Prostate gland (tissue), 2 donors: ENCODE data around the gene AQP10. TPM values are rescaled to one million over a fixed set of nuclear protein-coding genes. Genes with fewer than 3 reads are reported as not detected.

Experiments used
- DNase-seq: peaks from one replicate; pipeline ENCODE4 v3.0.0-alpha.2; 2019; ENCODE audit warnings: low spot score
- H3K27ac ChIP-seq, 2 donors: fragments of 200-600 bp; sonication (generic); 2 replicates each; pipeline ENCODE4 v1.5.1; 2017 to 2019
- H3K27me3 ChIP-seq: fragments of 200-600 bp; sonication (generic); replicated peaks from 2 replicates; pipeline ENCODE4 v1.5.1; 2019; ENCODE audit not compliant: insufficient read depth
- H3K36me3 ChIP-seq, 2 donors: fragments of 200-600 bp; sonication (generic); 1 replicate in 1 of 2; 2 replicates in 1 of 2; pipeline versions ENCODE4 v1.5.1 to v1.8.1; 2017 to 2019
- H3K4me1 ChIP-seq: fragments of 200-600 bp; sonication (generic); replicated peaks from 2 replicates; pipeline ENCODE4 v1.5.1; 2019
- H3K4me3 ChIP-seq, 2 donors: fragments of 200-600 bp; sonication (generic); 2 replicates each; pipeline ENCODE4 v1.5.1; 2017 to 2019
- H3K9me3 ChIP-seq: fragments of 200-600 bp; sonication (generic); 2 replicates; pipeline ENCODE4 v1.5.1; 2017
- POLR2A ChIP-seq: fragments of 450-650 bp; IDR thresholded peaks from one replicate; pipeline ENCODE4 v1.6.1; 2016; ENCODE audit warnings: antibody characterized with exemption, mild to moderate bottlenecking
- POLR2AphosphoS5 ChIP-seq: sonication (generic); formaldehyde crosslinking; IDR thresholded peaks from one replicate; pipeline ENCODE4 v1.6.1; 2017; ENCODE audit warnings: antibody characterized with exemption
- WGBS: methylation state at CpG from one replicate; pipeline ENCODE4 v1.1.5; 2018; 5-methylcytosine and 5-hydroxymethylcytosine counted together
- intact Hi-C: fragments of 100-400 bp; cut with DNase I; formaldehyde crosslinking; loops from one replicate; pipeline ENCODE4 v1.14.2; 2022
- total RNA-seq, 2 donors: library from RNA; depleted of rRNA; stranded (reverse); fragments of >200 nt; gene quantifications; one replicate each; pipeline ENCODE4 v1.1.0, GENCODE V29; 2016
- TF ChIP-seq, protein P1 (sequence below), 4 experiments: fragments of 200-600 bp in 2 of 4; fragments of 450-650 bp in 2 of 4; sonication (generic) in 2 of 4; IDR thresholded peaks; 1 replicate in 3 of 4; 2 replicates in 1 of 4; pipeline ENCODE4 v1.5.1; 2016 to 2019; ENCODE audit warnings: antibody characterized with exemption in 4 of 4, mild to moderate bottlenecking in 2 of 4, moderate library complexity in 2 of 4

The AQP10 gene
- total RNA-seq, 2 donors from 2014 or later, result 0.27 to 0.85 TPM

GRCh38 chr1:154329152-154329521, 8.2 kb downstream of the AQP10 start:
- H3K27ac ChIP-seq, result peak overlapping the region; percentile 95 to 96

GRCh38 chr1:154329551-154330131, 8.7 kb downstream of the AQP10 start:
- no peaks in the 10 kb centered on the region for H3K9me3 ChIP-seq
- intact Hi-C loops, result loop anchor here (10.0 kb wide), 1 partner anchor 135 kb away; the partner anchor contains the start of gene TPM3
- no peaks in the 10 kb centered on the region for H3K27me3 ChIP-seq
- peaks cover 22% of the 10 kb centered on the region for H3K4me1 ChIP-seq
- peak overlapping the region; percentile 46 to 47 for H3K4me3 ChIP-seq
- no peak for TF ChIP-seq POLR2A
- TF ChIP-seq, protein P1, sequence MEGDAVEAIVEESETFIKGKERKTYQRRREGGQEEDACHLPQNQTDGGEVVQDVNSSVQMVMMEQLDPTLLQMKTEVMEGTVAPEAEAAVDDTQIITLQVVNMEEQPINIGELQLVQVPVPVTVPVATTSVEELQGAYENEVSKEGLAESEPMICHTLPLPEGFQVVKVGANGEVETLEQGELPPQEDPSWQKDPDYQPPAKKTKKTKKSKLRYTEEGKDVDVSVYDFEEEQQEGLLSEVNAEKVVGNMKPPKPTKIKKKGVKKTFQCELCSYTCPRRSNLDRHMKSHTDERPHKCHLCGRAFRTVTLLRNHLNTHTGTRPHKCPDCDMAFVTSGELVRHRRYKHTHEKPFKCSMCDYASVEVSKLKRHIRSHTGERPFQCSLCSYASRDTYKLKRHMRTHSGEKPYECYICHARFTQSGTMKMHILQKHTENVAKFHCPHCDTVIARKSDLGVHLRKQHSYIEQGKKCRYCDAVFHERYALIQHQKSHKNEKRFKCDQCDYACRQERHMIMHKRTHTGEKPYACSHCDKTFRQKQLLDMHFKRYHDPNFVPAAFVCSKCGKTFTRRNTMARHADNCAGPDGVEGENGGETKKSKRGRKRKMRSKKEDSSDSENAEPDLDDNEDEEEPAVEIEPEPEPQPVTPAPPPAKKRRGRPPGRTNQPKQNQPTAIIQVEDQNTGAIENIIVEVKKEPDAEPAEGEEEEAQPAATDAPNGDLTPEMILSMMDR (IDR thresholded peaks at IDR 0.05), result no peak
- peak; percentile 20 for TF ChIP-seq POLR2AphosphoS5
- DNase-seq, result no peak
- peaks cover 0 to 3% of the 10 kb centered on the region in 2 donors for H3K36me3 ChIP-seq
- 68% methylated on average over 7 of the region's 7 CpGs for WGBS
- H3K27ac ChIP-seq, result peak overlapping the region; percentile 95 to 96

More at GRCh38 chr1:154329152-154329521, 8.2 kb downstream of the AQP10 start:
- WGBS, result 43% methylated on average over 6 of the region's 6 CpGs
- TF ChIP-seq, protein P1 (IDR thresholded peaks at IDR 0.05), result peak in 3 of 4 experiments; percentile 12 to 45 (median 34)
- TF ChIP-seq POLR2A, result no peak
- Histone ChIP-seq H3K36me3 (peaks cover 0 to 3% of the 10 kb centered on the region in 2 donors), H3K4me3 (peak overlapping the region; percentile 46 to 47), H3K4me1 (peaks cover 18% of the 10 kb centered on the region), H3K9me3 (no peaks in the 10 kb centered on the region), H3K27me3 (no peaks in the 10 kb centered on the region)
- intact Hi-C loops, result no loop called here
- DNase-seq, result no peak

GRCh38 chr1:154330669-154331068, 9.8 kb downstream of the AQP10 start:
- Histone ChIP-seq H3K27ac (peak overlapping the region; percentile 95 to 96), H3K4me3 (no peak overlapping the region), H3K9me3 (no peaks in the 10 kb centered on the region), H3K27me3 (no peaks in the 10 kb centered on the region), H3K36me3 (peaks cover 0 to 3% of the 10 kb centered on the region in 2 donors), H3K4me1 (peaks cover 22% of the 10 kb centered on the region)
- TF ChIP-seq POLR2AphosphoS5 (no peak), POLR2A (no peak)
- TF ChIP-seq, protein P1 (IDR thresholded peaks at IDR 0.05), result no peak
- no peak for DNase-seq
- intact Hi-C loops, result loop anchor here (10.0 kb wide), 1 partner anchor 136 kb away; the partner anchor contains the start of gene TPM3

DNA sequence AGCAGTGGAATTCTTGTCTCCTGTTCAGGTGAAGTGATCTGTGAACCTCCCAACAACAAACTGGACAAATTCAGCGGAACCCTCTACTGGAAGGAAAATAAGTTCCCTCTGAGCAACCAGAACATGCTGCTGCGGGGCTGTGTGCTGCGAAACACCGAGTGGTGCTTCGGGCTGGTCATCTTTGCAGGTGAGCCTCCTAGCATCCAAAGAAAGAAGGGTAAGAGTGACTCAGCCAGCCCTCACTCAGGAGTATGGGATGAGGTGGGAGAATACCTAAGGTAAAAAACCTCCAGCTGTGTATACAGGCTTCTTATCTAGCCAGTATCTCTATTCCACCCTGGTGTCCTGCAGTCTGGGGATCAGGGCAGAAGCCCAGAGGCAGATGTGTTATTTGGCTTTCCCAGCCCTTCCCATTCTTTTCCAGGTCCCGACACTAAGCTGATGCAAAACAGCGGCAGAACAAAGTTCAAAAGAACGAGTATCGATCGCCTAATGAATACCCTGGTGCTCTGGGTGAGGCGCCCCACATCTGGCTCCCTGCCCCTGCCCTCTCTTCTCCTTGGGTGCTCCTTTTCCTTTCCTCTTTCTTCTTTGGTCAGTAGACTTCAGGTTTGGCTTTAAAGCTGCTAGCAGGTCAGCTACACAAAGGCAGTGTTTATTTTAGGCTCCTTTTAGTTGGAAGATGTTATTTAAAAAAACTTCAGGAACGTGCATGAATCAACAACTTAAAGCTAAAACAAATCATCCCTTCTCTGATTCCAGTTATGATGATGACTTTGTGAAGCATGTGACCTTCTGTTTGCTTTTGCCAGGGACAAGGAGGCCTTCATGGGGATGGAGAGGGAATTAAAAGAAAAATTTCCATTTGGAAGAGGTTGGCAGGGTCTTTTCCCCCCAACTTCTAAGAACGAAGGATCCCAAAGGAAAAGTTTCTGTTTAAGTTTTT, 13.5 kb downstream of the AQP10 start:
- WGBS, result 52% methylated on average over 13 of the region's 13 CpGs
- intact Hi-C loops, result loop anchor here (10.0 kb wide), 1 partner anchor 140 kb away; the partner anchor contains the start of gene TPM3
- H3K9me3 ChIP-seq, result no peaks in the 10 kb centered on the region
- peaks cover 0 to 3% of the 10 kb centered on the region in 2 donors for H3K36me3 ChIP-seq
- peak; percentile 46 for DNase-seq
- H3K4me1 ChIP-seq, result peaks cover 8% of the 10 kb centered on the region
- H3K27ac ChIP-seq, result peak overlapping the region; percentile 72 to 96
- H3K4me3 ChIP-seq, result no peak overlapping the region
- no peaks in the 10 kb centered on the region for H3K27me3 ChIP-seq
- TF ChIP-seq POLR2AphosphoS5 (peak; percentile 76), POLR2A (no peak)
- TF ChIP-seq, protein P1 (IDR thresholded peaks at IDR 0.05), result no peak
